Upper lobe of left lung (tissue), 4 donors: ENCODE results near the gene RSRC2.

ENCODE experiments used
- EP300 ChIP-seq, 4 donors: sonication (generic); formaldehyde crosslinking; IDR thresholded peaks; one replicate each; pipeline ENCODE4 v1.5.1; 2017; ENCODE audit warnings: antibody characterized with exemption in 4 of 4, control low read depth in 2 of 4
- POLR2A ChIP-seq, 4 donors: fragments of 450-650 bp; IDR thresholded peaks; one replicate each; pipeline ENCODE4 v1.5.1; 2016 to 2017; ENCODE audit warnings: antibody characterized with exemption in 4 of 4, mild to moderate bottlenecking in 2 of 4
- POLR2AphosphoS5 ChIP-seq, 2 donors: sonication (generic); formaldehyde crosslinking; IDR thresholded peaks; one replicate each; pipeline ENCODE4 v1.5.1; 2017; ENCODE audit warnings: antibody characterized with exemption in 2 of 2
- TF ChIP-seq, protein P1 (sequence below), 6 experiments: fragments of 450-650 bp in 4 of 6; fragments of 200-600 bp in 2 of 6; sonication (generic) in 2 of 6; IDR thresholded peaks; one replicate each; pipeline ENCODE4 v1.5.1; 2016 to 2019; ENCODE audit warnings: antibody characterized with exemption in 6 of 6

GRCh38 chr12:122563361-122563760 lies 36.6 kb upstream of the RSRC2 start:
- TF ChIP-seq, protein P1, sequence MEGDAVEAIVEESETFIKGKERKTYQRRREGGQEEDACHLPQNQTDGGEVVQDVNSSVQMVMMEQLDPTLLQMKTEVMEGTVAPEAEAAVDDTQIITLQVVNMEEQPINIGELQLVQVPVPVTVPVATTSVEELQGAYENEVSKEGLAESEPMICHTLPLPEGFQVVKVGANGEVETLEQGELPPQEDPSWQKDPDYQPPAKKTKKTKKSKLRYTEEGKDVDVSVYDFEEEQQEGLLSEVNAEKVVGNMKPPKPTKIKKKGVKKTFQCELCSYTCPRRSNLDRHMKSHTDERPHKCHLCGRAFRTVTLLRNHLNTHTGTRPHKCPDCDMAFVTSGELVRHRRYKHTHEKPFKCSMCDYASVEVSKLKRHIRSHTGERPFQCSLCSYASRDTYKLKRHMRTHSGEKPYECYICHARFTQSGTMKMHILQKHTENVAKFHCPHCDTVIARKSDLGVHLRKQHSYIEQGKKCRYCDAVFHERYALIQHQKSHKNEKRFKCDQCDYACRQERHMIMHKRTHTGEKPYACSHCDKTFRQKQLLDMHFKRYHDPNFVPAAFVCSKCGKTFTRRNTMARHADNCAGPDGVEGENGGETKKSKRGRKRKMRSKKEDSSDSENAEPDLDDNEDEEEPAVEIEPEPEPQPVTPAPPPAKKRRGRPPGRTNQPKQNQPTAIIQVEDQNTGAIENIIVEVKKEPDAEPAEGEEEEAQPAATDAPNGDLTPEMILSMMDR (IDR thresholded peaks at IDR 0.05) = no peak
- TF ChIP-seq POLR2A (IDR thresholded peaks at IDR 0.05) (no peak), EP300 (IDR thresholded peaks at IDR 0.05) (no peak), POLR2AphosphoS5 (IDR thresholded peaks at IDR 0.05) (no peak)
